Neutrophil (primary cell): ENCODE measurements around the gene GRIP2.

Source experiments
- H3K27ac ChIP-seq: fragments of 200-600 bp; sonication (generic); 2 replicates; pipeline ENCODE4 v1.5.1; 2016; ENCODE audit warnings: mild to moderate bottlenecking, moderate library complexity
- H3K27me3 ChIP-seq: fragments of 200-600 bp; sonication (generic); 2 replicates; pipeline ENCODE4 v1.6.0; 2016; ENCODE audit warnings: mild to moderate bottlenecking
- H3K36me3 ChIP-seq: fragments of 200-600 bp; sonication (generic); 2 replicates; pipeline ENCODE4 v1.5.1; 2017
- H3K4me1 ChIP-seq, 2 experiments: fragments of 200-600 bp in 1 of 2; sonication (generic) in 1 of 2; 1 replicate in 1 of 2; 2 replicates in 1 of 2; pipeline versions ENCODE4 v1.5.1 to v1.6.1; 2013 to 2016; ENCODE audit warnings: low read depth in 1 of 2, low read length in 1 of 2, mild to moderate bottlenecking in 1 of 2, moderate library complexity in 1 of 2; ENCODE audit not compliant: control insufficient read depth in 1 of 2, insufficient read depth in 1 of 2
- H3K4me3 ChIP-seq, 2 experiments: fragments of 200-600 bp in 1 of 2; sonication (generic) in 1 of 2; 1 replicate in 1 of 2; 2 replicates in 1 of 2; pipeline ENCODE4 v1.5.1; 2013 to 2016; ENCODE audit warnings: low read depth in 1 of 2, low read length in 1 of 2, mild to moderate bottlenecking in 1 of 2, moderate library complexity in 1 of 2
- H3K9me3 ChIP-seq: fragments of 200-600 bp; sonication (generic); 2 replicates; pipeline ENCODE4 v1.5.1; 2016
- TF ChIP-seq, protein P1 (sequence below): fragments of 200-600 bp; sonication (generic); IDR thresholded peaks from 2 replicates; pipeline ENCODE4 v1.5.1; 2016; ENCODE audit warnings: antibody characterized with exemption

Gene GRIP2

DNA sequence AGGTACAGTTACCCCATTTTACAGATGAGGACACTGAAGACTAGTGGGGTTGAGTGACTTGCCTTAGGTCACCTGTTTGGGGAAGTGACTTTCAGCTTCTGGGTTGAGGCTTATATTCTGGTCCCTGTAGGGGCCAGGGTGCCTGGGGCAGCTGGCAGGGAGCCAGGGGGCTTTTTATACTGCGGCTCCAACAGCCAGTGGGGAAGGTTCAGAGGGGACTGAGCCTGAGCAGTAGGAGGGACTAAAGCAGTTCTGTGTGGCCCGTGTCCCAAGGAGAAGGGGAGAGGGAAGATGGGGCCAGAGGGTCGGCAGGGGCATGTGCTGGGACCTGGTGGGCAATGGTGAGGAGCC, 100.0 kb downstream of the GRIP2 start:
- peak overlapping the region; percentile 38 to 62 for H3K4me3 ChIP-seq

DNA sequence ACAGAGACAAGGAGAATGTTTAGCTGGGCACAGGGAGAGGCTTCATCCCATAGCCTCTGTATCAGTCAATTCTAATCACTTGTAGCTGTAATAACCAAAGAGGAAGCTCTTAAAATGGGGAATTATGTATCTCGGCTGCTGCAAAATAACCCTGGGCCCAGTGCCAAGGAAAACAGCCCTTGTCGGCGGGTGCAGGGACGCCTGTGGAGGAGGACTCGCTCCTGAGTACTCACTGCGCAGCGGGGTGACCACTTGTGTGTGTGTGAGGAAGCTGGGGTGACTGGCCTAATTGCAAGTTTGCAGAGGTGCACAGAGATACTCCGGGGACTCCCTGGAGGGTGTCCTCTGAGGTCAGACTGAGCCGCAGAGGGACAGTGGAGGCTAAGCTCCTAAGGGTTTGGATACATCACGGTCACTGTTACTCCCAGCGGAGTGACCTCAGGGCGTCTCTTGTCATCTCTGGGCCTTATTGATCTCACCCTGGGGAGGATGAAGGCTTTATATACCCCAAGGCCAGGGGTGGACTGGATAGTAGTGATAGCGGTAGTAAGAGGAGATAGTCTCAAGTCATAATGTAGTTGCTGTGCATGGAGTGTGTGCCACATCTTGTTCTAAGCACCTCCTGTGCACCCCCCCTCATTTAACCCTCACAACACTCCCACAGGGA, 100.5 kb downstream of the GRIP2 start:
- peak overlapping the region; percentile 38 to 62 for H3K4me3 ChIP-seq
- H3K27me3 ChIP-seq = no peaks in the 10 kb centered on the region
- peak overlapping the region; percentile 93 for H3K27ac ChIP-seq
- peaks cover 68 to 75% of the 10 kb centered on the region in 2 experiments for H3K4me1 ChIP-seq
- H3K9me3 ChIP-seq = no peaks in the 10 kb centered on the region
- TF ChIP-seq, protein P1, sequence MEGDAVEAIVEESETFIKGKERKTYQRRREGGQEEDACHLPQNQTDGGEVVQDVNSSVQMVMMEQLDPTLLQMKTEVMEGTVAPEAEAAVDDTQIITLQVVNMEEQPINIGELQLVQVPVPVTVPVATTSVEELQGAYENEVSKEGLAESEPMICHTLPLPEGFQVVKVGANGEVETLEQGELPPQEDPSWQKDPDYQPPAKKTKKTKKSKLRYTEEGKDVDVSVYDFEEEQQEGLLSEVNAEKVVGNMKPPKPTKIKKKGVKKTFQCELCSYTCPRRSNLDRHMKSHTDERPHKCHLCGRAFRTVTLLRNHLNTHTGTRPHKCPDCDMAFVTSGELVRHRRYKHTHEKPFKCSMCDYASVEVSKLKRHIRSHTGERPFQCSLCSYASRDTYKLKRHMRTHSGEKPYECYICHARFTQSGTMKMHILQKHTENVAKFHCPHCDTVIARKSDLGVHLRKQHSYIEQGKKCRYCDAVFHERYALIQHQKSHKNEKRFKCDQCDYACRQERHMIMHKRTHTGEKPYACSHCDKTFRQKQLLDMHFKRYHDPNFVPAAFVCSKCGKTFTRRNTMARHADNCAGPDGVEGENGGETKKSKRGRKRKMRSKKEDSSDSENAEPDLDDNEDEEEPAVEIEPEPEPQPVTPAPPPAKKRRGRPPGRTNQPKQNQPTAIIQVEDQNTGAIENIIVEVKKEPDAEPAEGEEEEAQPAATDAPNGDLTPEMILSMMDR = no peak
- peaks cover 46% of the 10 kb centered on the region for H3K36me3 ChIP-seq

More for the DNA sequence above, 100.0 kb downstream of the GRIP2 start:
- no peaks in the 10 kb centered on the region for H3K27me3 ChIP-seq
- peaks cover 46% of the 10 kb centered on the region for H3K36me3 ChIP-seq
- TF ChIP-seq, protein P1 = no peak
- peak overlapping the region; percentile 93 for H3K27ac ChIP-seq
- H3K4me1 ChIP-seq = peaks cover 63 to 70% of the 10 kb centered on the region in 2 experiments
- H3K9me3 ChIP-seq = no peaks in the 10 kb centered on the region
